ENCODE results near the gene CNN3.

The CNN3 gene

DNA sequence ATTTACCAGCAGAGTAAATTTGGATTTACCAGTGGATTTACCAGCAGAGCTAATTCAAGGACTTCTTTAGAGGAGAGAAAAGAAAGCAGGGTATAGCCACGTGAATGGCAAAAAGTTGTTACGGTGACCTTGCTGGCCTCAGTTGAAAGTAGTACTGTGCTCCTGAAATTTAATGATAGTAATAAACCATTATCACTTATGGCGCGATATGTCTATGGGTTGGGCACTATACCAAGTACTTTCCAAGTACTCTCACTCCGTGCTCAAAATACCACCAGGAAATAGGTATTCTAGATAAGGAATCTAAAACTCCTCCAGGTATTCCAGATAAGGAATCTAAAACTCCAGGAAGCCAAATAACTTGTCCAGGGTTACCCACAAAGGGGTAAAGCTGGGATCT, 70.9 kb downstream of the CNN3 start:
- DNase-seq (ENCODE audit: low read depth in 2 of 2) = no peak

- DNase-seq (ENCODE audit: low read depth in 2 of 2) = no peak
Measured at GRCh38 chr1:94855307-94855700, 71.6 kb downstream of the CNN3 start.

- peak; percentile 35 to 37 for DNase-seq (ENCODE audit: low read depth in 2 of 2)
Measured at GRCh38 chr1:94854458-94855306, 72.2 kb downstream of the CNN3 start.

GRCh38 chr1:94852788-94853187, 74.1 kb downstream of the CNN3 start:
- no peak for DNase-seq (ENCODE audit: low read depth in 2 of 2)

- no peak for DNase-seq (ENCODE audit: low read depth in 2 of 2)
Measured at GRCh38 chr1:94851571-94851970, 75.3 kb downstream of the CNN3 start.
